Measurements from ENCODE around the gene TEAD4. TPM values are rescaled to one million over a fixed set of nuclear protein-coding genes. Genes with fewer than 3 reads are reported as not detected.

Gene TEAD4
- total and polyA plus RNA-seq, 8 donors, result 12.2 to 34.1 (median 13.8) TPM

GRCh38 chr12:2944401-2945047, 14.7 kb upstream of the TEAD4 start:
- H3K9me3 ChIP-seq, result no peaks in the 10 kb centered on the region
- H3K27ac ChIP-seq, result no peak overlapping the region
- peak; percentile 29 to 56 for TF ChIP-seq CTCF (IDR thresholded peaks at IDR 0.05)
- H3K36me3 ChIP-seq, result peaks cover 0 to 16% of the 10 kb centered on the region in 2 donors
- no peaks in the 10 kb centered on the region for H3K27me3 ChIP-seq
- peak; percentile 94 for ATAC-seq
- DNase-seq, result peak in 2 of 4 donors; percentile 40 to 52
- H3K4me3 ChIP-seq, result no peak overlapping the region
- no peaks in the 10 kb centered on the region for H3K4me1 ChIP-seq
- intact Hi-C loops (cut with DNase I), result no loop called here

DNA sequence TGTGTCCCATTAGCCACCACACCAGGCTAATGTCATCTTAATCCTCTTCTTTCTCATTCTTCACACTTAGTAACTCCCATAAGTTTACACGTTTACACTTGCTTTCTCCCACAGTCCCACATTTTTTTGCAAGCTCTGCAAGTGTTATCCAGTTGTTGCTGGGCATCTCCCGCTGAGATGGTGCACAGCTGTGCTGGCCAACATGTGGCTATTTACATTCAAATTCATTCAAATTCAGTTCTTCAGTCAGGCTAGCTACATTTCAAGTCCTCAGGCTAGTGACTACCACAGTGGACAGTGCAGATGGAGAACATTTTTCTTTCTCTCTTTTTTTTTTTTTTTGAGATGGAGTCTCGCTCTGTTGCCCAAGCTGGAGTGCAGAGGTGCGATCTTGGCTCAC, 9.8 kb upstream of the TEAD4 start:
- H3K27me3 ChIP-seq, result no peaks in the 10 kb centered on the region
- H3K4me3 ChIP-seq, result no peak overlapping the region
- H3K36me3 ChIP-seq, result no peaks in the 10 kb centered on the region
- DNase-seq, result no peak
- no peak for ATAC-seq
- no peak overlapping the region for H3K27ac ChIP-seq
- no peaks in the 10 kb centered on the region for H3K4me1 ChIP-seq
- TF ChIP-seq CTCF (IDR thresholded peaks at IDR 0.05), result no peak
- intact Hi-C loops (cut with DNase I), result no loop called here
- no peaks in the 10 kb centered on the region for H3K9me3 ChIP-seq

GRCh38 chr12:2955888-2956287, 3.3 kb upstream of the TEAD4 start:
- intact Hi-C loops (cut with DNase I), result no loop called here
- Histone ChIP-seq H3K4me3 (no peak overlapping the region), H3K36me3 (no peaks in the 10 kb centered on the region), H3K9me3 (no peaks in the 10 kb centered on the region), H3K27me3 (peaks cover 0 to 39% of the 10 kb centered on the region in 2 donors), H3K4me1 (peaks cover 3 to 11% of the 10 kb centered on the region in 2 donors), H3K27ac (no peak overlapping the region)
- DNase-seq (no peak), ATAC-seq (no peak)
- TF ChIP-seq CTCF (IDR thresholded peaks at IDR 0.05), result no peak

DNA sequence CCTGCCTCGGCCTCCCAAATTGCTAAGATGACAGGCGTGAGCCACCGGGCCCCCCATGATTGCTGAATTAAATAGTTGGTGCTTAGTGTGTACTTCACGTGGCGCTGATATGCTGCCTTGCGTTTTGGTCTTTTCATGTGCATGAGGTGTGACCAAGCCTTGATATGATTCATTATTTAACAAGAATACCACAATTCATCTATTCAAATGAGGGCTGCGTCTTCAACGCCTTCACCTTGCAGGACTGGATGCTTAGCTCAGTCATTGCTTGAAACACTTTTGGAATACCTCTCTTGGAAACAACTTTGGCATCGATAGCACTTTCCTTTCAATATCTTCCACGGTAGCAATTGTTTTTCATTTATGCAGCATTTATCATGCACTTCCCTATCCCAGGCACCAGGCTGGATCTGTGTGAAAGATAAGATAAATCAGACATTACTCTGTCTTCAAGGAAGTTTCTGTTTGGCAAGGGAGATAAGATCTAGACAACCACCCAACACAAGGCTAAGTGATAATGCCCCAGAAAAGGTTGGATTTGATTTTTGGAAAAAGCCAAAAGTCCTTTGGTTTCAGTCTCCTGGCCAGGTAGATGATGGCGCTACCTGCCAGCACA, 1.3 kb upstream of the TEAD4 start:
- intact Hi-C loops (cut with DNase I), result no loop called here
- Histone ChIP-seq H3K36me3 (no peaks in the 10 kb centered on the region), H3K9me3 (no peaks in the 10 kb centered on the region), H3K4me1 (peaks cover 3 to 11% of the 10 kb centered on the region in 2 donors), H3K27me3 (peaks cover 0 to 54% of the 10 kb centered on the region in 2 donors), H3K27ac (peak overlapping the region; percentile 82 to 85), H3K4me3 (peak overlapping the region; percentile 55)
- ATAC-seq, result no peak
- TF ChIP-seq CTCF (IDR thresholded peaks at IDR 0.05), result no peak
- no peak for DNase-seq

- Histone ChIP-seq H3K9me3 (no peaks in the 10 kb centered on the region), H3K27ac (peak overlapping the region; percentile 82 to 85), H3K27me3 (peaks cover 0 to 61% of the 10 kb centered on the region in 2 donors), H3K4me3 (peak overlapping the region; percentile 55), H3K36me3 (no peaks in the 10 kb centered on the region), H3K4me1 (peaks cover 3 to 11% of the 10 kb centered on the region in 2 donors)
- no peak for TF ChIP-seq CTCF (IDR thresholded peaks at IDR 0.05)
- intact Hi-C loops (cut with DNase I), result no loop called here
- DNase-seq (peak in 3 of 4 donors; percentile 45 to 86 (median 56)), ATAC-seq (peak; percentile 86)
Measured at GRCh38 chr12:2958432-2959191, 585 bp upstream of the TEAD4 start.
